ENCODE results near the gene ARHGAP31. TPM values are rescaled to one million over a fixed set of nuclear protein-coding genes. Genes with fewer than 3 reads are reported as not detected.
"Not testable (repeated sequence)": the region's sequence is repeated elsewhere in the genome, so short reads cannot be mapped to it uniquely, and the experiment has no call there.

Gene ARHGAP31, protein sequence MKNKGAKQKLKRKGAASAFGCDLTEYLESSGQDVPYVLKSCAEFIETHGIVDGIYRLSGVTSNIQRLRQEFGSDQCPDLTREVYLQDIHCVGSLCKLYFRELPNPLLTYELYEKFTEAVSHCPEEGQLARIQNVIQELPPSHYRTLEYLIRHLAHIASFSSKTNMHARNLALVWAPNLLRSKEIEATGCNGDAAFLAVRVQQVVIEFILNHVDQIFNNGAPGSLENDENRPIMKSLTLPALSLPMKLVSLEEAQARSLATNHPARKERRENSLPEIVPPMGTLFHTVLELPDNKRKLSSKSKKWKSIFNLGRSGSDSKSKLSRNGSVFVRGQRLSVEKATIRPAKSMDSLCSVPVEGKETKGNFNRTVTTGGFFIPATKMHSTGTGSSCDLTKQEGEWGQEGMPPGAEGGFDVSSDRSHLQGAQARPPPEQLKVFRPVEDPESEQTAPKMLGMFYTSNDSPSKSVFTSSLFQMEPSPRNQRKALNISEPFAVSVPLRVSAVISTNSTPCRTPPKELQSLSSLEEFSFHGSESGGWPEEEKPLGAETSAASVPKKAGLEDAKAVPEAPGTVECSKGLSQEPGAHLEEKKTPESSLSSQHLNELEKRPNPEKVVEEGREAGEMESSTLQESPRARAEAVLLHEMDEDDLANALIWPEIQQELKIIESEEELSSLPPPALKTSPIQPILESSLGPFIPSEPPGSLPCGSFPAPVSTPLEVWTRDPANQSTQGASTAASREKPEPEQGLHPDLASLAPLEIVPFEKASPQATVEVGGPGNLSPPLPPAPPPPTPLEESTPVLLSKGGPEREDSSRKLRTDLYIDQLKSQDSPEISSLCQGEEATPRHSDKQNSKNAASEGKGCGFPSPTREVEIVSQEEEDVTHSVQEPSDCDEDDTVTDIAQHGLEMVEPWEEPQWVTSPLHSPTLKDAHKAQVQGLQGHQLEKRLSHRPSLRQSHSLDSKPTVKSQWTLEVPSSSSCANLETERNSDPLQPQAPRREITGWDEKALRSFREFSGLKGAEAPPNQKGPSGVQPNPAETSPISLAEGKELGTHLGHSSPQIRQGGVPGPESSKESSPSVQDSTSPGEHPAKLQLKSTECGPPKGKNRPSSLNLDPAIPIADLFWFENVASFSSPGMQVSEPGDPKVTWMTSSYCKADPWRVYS (N-terminal part only)
- 13.8 TPM for total RNA-seq

DNA sequence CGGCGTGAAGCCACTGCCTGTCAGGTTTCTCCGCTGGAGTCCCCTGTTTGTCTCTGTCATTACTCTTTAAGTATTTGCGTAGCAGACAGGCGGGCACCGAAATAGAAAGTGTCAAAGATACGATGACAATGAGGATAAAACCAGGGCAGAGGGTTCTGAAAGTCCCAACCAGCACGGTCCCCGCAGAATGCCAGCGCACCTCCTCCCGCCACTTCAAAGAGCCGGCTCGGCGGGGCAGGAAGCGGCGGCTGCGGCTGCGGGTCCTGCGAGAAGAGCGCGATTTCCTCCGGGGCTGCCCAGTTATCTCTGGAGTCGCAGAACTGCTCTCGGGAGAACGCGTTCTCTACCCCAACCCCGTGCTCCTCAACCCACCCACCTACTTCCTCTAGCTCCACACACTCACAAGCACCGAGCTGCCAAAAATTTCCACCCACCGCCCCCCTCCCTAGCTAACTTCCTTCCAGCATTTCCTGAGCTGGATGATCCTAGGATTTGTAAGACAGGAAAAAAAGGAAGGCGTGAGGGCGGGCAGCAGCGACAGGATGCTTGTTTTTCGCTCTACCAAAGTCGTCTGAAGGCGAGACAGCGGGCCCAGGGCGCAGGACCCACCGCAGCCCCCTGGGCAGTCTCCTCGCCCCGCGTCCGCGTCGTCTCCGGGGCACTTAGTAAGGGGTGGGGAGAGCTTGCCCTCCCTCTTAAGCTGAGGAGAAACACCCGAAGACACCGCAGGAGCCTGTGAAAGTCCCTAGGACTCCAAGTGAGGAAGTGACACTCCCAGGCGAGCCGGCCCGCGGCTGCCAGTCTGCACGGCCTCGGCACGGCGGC lies at the start of gene ARHGAP31:
ARHGAP31 (plus strand) TSS at position 513 of the 825 bp plus-strand sequence. CDS start 522 bp downstream, outside the sequence.
- DNase-seq: peak; percentile 89

DNA sequence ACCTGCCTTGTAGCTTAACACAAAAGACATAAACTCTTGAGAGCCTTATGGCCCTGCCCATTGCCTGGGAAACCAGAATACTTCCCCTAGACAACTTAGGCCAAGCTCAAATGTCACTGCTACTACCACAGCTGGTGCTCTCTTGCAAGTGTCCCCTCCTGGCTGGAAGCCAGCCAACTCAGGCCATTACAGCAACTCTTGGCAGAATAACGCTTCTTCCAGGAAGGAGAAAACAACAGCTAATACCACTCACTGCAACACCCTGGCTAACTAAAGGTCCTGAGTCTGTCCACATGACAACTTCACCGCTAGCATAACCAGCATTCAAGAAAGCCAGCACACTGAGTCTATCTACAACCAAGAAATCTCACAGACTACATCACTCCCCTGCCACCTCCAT lies 48.4 kb upstream of the ARHGAP31 start:
- DNase-seq: no peak

DNA sequence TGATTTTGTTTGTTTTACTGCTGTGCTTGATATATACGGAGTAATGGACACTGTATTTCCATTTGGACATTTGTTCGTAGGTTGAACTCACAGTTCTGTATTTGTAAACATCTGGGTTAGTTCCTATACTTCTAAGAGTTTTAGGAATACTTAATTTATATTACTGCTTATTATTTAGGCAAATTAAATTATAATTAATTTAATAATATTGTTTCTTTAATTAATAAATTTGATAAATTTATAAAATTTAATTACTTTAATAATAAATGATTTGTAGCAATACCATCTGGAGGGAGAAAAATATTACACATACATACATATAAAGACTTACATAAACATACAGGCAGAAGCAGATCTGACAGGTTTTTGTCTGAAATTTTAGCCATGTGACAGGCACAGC lies 39.0 kb upstream of the ARHGAP31 start:
- DNase-seq: no peak

DNA sequence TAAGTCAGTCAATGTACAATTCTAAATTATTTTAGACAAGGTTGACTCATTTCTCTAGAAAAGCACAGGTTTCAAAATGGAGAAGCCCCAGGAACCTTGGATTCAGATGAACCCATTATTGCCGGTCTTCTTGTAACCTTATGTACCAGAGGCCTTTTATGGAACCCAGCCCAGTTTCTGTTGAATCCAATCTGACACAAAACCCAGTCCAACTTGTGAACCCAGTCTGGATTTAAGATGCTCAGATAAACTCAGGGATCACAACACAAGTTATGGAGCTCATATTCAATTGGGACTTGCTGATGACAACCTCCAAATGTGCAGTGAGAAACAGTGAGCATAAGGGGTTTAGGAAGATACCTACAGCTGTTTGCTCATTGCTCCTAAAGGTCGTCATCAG lies 37.1 kb upstream of the ARHGAP31 start:
- DNase-seq: no peak

DNA sequence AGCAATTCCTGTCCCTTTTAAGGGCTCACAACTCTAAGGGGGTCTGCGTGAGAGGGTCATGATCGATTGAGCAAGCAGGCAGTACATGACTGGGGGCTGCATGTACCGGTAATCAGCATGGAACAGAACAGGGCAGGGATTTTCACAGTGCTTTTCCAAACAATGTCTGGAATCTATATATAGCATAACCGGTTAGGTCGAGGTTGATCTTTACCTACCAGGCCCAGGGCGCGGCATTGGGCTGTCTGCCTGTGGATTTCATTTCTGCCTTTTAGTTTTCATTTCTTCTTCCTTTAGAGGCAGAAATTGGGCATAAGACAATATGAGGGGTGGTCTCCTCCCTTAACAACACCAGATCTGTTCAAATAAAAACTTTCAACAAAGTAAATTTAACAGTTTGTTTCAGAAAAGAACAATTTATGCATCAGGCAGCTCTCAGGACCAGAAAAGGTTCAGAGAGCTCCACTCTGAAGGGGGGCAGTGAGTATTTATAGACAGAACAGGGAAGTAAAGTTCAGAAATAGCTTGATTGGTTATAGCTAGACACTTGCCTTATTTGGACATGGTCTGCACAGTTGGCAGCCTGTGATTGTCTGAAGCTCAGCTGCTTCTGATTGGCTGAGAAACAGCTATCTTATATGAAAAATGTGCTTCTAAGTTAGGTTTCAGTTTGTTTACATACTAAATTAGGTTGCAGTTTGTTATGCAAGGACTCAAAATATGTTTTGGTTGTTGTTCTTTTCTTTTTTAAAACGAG lies 36.4 kb upstream of the ARHGAP31 start:
- peak; percentile 36 for DNase-seq

DNA sequence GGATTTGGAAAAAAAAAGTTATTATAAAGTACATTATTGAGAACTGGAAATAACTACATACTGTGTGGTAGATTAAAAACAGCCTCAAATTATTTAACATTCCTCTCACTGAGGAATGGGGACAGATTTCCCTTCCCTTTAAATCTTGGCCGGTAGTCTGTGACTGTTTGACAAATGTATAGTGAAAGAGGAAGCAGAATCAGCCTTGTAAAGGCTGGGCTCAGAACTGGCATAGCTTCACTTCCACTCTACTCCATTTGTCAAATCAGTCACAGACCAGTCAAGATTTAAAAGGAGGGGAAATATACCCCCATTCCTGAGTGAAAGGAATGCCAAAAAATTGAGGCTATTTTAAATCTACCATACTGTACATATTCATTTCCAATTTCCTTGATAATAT lies 35.3 kb upstream of the ARHGAP31 start:
- DNase-seq: peak; percentile 13

DNA sequence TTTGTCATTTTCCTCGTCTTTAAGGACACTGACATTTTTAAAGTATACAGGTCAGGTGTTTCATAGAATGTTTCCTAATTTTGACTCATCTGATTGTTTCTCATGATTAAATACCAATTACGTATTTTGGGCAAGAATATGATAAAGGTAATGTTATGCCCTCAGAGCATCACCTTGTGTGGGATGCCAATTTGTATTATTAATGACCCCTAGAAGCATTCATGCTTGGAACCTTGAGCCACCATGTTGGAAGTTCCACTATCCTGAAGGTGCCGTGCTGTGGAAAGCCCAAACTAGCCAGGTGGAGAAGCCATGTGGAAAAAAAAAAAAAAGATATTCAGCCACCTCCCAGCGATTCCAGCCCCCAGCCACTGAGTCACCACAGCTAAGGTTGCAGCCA lies 34.4 kb upstream of the ARHGAP31 start:
- DNase-seq: no peak

DNA sequence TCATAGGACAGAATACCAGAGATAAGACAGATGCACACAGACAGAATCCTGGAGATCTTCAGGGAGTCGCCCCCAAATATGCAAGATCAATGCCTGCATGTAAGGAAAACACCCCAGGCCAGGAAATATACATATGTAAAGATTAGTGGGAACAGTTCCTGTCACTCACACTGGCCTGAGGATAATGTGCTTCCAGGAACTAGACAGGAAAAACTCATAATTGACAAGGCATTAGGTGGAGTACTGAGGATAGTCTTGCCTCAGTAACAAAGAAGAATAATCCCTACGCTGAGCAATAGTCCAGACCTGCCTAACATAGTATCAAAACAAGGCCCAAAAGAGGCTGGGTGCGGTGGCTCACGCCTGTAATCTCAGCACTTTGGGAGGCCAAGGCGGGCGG lies 33.1 kb upstream of the ARHGAP31 start:
- DNase-seq: no peak

DNA sequence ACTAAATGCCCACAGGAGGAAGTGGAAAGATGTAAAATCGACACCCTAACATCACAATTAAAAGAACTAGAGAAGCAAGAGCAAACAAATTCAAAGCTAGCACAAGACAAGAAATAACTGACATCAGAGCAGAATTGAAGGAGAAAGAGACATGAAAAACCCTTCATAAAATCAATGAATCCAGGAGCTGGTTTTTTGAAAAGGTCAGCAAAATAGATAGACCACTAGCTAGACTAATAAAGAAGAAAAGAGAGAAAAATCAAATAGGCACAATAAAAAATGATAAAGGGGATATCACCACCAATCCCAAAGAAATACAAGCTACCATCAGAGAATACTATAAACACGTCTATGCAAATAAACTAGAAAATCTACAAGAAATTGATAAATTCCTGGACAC lies 24.0 kb upstream of the ARHGAP31 start:
- not testable (repeated sequence) for DNase-seq

DNA sequence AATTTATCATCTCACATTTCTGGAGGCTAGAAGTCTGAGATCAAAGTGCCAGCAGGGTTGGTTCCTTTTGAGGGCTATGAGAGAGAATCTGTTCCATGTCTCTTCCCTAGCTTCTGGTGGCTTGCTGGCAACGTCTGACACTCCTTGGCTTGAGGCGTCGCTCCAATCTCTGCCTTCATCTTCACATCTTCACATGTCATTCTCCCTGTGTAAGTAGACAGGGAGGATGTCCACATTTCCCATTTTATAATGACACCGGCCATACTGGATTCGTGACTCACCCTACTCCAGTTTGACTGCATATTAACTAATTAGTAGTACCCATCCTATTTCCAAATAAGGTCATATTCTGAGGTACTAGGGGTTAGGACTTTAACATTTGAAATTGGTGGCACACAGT lies 17.5 kb upstream of the ARHGAP31 start:
- DNase-seq: no peak

DNA sequence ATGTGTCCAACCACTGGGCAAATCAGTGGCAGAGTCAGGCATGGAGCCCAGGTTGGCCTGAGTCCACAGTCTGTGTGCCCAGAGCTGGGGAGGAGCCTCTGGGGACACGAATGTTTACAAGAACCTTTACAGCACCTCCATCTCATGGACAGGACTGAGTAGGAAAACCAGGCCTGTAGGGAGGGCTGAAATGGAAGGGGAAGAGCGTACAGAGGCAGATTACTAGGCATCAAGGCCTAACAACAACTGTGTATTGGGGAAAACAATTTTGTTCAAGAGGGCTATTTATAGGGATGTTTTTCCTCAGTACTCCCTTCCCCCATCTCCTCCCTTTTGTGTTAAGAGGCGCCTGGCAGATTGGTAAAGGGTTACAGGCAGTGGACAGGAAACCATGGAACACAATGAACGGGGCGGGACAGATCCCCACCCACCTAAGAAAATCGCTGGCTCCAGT lies 15.1 kb upstream of the ARHGAP31 start:
- DNase-seq: peak; percentile 15

DNA sequence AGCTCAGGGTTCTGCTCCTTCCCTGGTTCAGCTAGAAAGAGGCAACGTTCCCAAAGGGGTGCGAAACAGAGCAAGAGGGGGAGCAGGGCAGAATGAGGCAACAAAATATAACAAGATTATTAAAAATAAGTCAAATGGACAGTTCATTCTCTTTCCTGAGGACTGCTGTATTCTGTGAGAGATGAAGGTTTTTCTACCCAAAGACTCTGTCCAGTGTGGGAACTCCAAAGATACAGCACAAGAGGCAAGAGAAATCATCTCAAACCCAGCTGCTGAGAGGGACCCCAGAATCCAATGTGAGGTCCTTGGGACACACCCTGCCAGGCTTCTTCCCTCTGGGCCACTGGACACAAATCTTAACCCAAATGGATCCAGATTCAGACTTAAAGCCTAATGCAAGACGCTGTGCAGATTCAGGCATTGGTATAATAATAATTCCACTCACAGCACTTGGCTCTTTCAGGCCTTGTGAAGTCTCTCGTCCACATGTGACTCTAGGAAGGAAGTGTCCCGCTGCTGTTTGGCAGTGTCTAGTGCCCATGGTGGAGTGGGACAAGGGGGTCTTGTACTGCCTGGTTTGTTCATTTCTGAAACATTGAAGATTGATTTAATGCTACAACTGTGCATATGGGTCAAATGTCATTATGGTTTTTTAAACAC lies 14.5 kb upstream of the ARHGAP31 start:
- DNase-seq: no peak

DNA sequence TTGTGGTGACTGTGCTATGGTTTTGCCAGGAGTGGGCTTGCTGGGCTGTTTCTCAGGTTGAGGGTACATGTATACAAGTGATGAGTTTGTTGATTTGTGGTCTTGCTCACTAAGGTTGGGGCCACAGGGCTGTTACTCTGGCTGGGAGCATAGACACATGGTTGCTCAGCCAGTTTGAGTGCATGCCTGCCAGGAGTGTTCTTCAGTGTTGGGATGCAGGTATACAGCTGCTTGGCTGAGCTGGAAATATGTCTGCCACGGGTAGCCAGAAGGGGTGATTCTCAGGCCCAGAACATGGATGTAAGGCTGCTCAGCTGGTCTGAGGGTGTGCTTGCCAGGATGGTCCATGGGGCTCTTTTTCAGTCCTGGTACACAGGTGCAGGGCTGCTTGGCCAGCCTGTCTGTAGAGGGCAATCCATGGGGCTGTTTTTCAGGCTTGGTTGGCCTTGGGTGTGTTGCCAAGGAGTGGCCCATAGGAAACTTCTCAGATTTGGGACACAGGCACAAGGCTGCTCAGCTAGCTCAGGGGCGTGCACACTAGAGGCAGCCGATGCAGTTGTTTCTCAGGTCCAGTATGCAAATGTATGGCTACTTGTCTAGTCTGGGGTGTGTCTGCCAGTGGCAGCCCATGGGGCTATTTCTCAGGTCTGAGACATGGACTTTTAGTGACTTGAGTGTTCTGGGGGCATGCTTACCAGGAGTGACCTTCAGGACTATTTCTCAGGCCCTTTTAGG lies 5.3 kb upstream of the ARHGAP31 start:
- DNase-seq: no peak

DNA sequence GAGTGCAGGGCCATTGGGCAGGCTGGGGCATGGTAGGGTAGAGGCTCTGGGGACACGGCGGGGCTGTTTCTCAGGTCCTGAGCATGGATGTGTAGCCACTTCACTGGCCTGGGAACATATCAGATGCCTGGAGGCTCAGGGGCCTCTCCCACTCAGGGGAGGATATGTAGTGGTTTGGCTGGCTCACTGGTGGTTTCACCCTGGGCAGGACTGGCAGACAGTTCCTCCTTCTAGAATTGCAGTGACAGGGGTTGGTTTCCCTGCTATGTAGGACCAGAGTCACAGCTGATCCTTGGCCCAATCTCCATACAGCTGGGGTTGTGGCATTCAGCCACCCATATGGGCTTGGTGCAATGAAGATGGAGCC lies 4.8 kb upstream of the ARHGAP31 start:
- DNase-seq: no peak

DNA sequence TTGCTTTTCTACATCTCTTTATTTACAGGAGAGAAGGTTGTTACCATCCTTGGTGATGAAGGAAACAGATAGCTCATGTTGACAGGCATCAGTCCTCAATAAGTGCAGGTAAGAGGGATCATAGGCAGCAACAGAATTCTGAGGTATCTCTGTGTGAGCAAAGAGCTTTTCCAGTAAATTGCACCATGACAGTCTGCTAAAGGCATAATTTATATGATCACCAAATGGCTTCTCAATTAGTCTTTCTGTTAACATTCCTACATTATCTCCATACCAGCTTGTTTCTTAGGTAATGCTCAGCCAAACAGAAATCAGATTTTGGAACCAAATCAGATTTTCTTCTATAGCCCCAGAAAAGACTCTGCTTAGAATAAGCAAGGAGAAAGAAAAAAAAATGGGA lies 3.6 kb upstream of the ARHGAP31 start:
- DNase-seq: no peak

DNA sequence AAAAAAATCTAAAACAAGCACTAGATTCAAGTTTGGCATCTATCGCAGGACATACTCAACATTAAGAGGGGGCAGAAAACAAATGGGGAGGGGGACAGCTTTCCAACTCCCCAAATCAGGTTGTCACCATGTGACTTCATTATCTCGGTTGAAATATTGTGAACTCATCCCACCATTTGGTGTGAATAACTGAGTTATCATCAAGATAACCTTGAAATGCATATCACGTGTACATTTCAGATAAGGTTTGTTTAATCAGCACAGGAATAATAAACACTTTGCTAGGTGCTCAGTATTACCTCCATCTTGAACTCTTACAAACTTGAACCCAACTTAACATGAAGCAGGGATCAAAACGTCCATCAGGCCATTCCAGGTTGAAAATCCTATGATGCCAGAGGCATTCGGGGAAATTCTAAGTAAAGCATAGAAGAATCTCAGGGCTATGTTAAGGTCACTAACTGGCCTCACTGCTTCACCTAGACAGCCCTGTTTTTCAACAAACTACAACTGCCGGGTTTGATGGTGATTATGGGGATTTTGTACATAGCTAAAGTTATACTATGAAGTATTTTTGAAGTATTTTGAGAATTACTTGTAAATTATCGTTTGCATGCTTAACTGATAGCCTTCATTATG lies 3.0 kb upstream of the ARHGAP31 start:
- DNase-seq: no peak

DNA sequence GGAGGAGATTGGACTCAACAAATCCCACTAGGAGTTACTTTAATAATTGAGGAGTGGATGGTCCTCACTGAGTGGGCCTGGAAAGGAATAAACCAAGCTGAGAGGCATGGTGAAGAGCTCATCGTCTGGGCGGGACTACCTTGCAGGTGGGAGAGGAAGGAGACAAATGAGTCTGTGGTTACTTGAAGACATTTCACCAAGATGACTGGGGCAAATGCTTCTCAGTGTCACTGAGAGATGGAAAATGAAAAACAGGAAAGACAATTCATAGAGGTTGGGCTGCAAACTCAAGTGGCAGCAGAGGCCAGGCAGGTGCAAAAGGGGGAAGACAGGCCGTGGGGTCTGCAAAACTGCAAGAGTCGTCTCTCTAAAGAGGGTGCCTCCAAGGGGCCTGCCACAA lies 1.5 kb upstream of the ARHGAP31 start:
- no peak for DNase-seq

DNA sequence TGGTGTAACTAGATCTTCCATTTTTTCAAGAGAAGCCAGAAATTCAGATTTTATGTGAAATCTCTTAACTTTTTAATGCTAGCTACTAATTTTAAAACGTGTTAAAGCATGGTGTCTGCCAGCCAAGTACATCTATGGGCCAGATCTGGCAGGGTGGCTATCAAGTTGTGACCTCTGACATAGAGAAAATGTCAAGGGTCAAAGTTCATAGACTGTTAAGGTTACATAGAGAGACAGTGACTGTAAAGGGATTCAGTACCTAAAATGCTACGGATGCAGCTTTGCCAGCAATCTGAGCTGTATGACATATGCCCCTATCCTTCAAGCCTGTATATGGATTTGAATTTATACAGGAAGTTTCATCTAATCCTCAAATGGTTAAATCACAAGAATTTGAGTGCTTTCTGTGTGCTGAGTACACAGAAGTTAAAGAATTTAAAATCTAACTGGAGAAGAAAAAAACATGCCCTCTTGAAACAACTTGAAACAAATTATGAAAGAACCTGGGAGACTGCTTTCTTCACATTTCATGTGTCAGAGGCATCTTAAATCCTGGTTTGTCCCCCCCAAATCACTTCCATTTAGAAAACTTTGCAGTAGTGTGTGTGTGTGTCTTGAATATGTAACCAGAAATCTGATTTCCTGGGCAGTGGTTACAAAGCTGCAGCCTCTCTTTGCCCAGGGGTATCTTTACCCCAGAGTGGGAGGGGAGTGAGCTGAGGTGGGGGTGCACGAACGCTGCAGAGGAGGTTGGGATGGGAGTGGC lies 895 bp upstream of the ARHGAP31 start:
- DNase-seq: peak; percentile 55
